ENCODE results near the gene IQCE.

Gene IQCE

GRCh38 chr7:2566348-2566889, 7.6 kb downstream of the IQCE start:
- TF ChIP-seq CTCF (IDR thresholded peaks at IDR 0.05; ENCODE audit: low read depth, low read length) = no peak
- no peak overlapping the region for H3K4me3 ChIP-seq (ENCODE audit: low read depth, low read length)

- TF ChIP-seq CTCF (IDR thresholded peaks at IDR 0.05; ENCODE audit: low read depth, low read length) = no peak
- H3K4me3 ChIP-seq (ENCODE audit: low read depth, low read length) = no peak overlapping the region
Measured at GRCh38 chr7:2566890-2567678, 8.3 kb downstream of the IQCE start.

DNA sequence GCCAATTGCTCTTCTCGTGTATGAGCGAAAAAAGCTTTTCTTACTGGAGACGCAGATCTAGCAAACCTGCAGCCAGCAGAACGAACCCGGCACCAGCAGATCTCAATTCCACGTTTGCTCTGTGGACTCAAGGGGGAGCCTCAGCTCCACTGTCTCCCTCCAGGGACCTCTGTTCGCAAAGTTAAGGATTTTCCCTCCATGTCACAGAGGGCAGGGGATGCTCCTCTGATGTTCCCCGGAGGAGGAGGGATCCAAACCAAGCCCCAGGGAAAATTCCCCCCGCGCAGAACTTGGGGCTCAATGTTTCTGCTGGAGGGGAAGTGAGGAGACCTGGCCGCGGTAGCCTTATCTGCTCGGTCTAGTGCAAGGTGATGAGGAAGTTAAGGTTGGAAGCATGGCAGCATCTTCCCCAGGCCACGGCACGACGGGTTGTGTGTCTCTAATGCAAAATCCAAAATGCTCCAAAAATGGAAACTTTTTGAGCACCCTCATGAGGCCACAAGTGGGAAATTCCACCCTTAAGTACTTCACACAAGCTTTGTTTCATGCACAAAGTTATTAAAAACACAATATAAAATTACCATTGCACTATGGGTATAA, 9.0 kb downstream of the IQCE start:
- peak; percentile 50 for TF ChIP-seq CTCF (IDR thresholded peaks at IDR 0.05; ENCODE audit: low read depth, low read length)
- no peak overlapping the region for H3K4me3 ChIP-seq (ENCODE audit: low read depth, low read length)

GRCh38 chr7:2568521-2569223, 9.9 kb downstream of the IQCE start:
- TF ChIP-seq CTCF (IDR thresholded peaks at IDR 0.05; ENCODE audit: low read depth, low read length) = no peak

DNA sequence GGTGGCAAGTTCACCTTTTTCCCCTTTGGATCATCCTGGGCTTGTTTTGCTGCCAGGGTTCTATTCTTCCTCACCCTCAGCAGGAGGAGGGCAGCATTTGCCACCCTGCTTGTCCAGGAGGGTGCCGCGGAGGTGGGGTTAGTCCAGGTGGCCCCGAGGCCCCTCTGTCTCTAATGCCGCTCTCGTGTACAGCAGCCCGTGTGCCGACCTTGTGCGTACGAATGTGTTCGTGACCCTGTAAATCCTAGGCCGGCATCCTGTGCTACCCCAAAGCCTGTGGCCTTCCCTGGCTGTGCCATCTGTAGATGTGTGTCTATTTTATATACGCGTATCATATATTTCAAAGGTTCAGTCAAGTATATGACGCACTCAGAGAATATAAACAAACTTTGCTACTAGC, 10.6 kb downstream of the IQCE start:
- no peak overlapping the region for H3K4me3 ChIP-seq (ENCODE audit: low read depth, low read length)
- TF ChIP-seq CTCF (IDR thresholded peaks at IDR 0.05; ENCODE audit: low read depth, low read length) = no peak

More at GRCh38 chr7:2568521-2569223, 9.9 kb downstream of the IQCE start:
- no peak overlapping the region for H3K4me3 ChIP-seq (ENCODE audit: low read depth, low read length)

DNA sequence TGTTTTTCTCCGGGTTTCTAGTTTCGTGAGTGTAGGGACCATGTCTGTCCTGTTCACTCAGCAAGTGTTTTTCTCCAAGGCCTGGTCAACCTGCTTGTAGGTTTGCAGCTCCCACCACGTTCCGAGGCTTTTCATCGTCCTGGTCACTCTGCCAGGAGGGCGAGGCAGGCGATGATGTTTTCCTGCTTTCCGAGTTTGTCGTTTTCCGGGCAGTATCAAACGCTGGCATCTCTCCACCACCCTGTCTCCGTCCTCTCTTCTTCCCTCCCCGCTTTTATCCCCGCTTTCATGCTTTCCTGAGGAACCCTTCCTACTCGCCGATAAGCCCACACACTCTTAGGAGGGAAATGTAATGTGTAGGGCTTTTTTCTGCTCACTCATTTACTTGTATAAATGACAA, 11.2 kb downstream of the IQCE start:
- no peak for TF ChIP-seq CTCF (IDR thresholded peaks at IDR 0.05; ENCODE audit: low read depth, low read length)

More for the DNA sequence above, 11.2 kb downstream of the IQCE start:
- H3K4me3 ChIP-seq (ENCODE audit: low read depth, low read length) = no peak overlapping the region

All from WI38 (cell line).